GM12801 (cell line): Measurements from ENCODE around the gene KIF18A.

Experiments
- CTCF ChIP-seq: IDR thresholded peaks from one replicate; pipeline ENCODE4 v1.5.1; 2011; ENCODE audit warnings: control low read depth; ENCODE audit not compliant: insufficient read length; ENCODE audit errors: extremely low read depth

The KIF18A gene

GRCh38 chr11:28114731-28115130, 6.8 kb upstream of the KIF18A start:
- no peak for TF ChIP-seq CTCF

- no peak for TF ChIP-seq CTCF
Observed at GRCh38 chr11:28114116-28114515, 6.2 kb upstream of the KIF18A start.

GRCh38 chr11:28110821-28111200, 2.9 kb upstream of the KIF18A start:
- TF ChIP-seq CTCF: no peak

- no peak for TF ChIP-seq CTCF
Observed at GRCh38 chr11:28110108-28110820, 2.3 kb upstream of the KIF18A start.

GRCh38 chr11:28108958-28109357, 1.0 kb upstream of the KIF18A start:
- TF ChIP-seq CTCF: no peak

- TF ChIP-seq CTCF: no peak
Observed at GRCh38 chr11:28107191-28107749, 686 bp downstream of the KIF18A start.

GRCh38 chr11:28106353-28107043, 1.5 kb downstream of the KIF18A start:
- TF ChIP-seq CTCF: no peak
